Midbrain (tissue), 1 donor: ENCODE data around the gene IREB2.

Experiments
- DNase-seq: peaks from one replicate; lab custom pipeline; 2025; lab: John Stamatoyannopoulos, UW

IREB2 gene

GRCh38 chr15:78437107-78437761, 782 bp upstream of the IREB2 start:
- no peak for DNase-seq

- DNase-seq = no peak
These were observed 736 bp downstream of the IREB2 start for GRCh38 chr15:78438619-78439285.

DNA sequence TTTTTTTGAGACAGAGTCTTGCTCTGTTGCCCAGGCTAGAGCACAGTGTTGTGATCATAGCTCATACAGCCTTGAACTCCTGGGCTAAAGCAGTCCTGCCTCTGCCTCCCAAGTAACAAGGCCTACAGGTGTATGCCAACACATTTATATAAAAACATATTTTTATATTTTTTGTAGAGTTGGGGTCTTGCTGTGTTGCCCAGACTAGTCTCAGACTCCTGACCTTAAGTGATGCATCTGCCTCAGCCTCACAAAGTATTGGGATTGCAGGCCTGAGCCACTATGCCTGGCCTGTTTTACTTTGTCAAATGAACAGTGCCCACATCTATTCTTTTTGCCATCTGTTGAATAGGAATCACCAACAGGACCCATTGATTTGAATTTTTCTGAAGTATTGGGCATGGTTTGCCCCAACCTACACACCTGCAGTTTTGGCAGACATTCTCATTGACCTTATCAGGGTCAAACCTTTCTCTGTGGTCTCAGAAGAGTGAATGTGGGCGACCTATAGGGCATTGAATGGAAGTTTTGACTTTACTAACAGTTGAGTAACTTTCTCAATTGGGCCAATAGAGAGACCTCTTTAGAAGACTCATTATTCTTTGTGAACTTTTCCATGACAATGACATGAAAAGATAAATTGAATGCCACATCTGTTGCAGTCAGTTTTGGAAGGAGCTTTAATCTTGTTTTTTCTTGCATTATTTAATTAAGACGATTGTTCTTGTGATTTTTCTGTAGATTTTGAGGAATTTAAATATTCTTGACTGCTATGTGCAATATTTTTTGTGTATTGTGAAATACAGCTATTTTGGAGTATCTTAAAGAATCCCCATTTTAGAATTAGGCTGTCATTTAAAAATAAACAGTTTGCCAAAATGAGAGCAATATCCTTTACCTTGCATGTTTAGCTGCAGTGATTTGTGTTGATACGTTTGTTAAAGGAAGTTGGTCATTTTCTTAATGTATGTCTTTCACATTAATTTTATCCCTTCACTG, 2.7 kb downstream of the IREB2 start:
- DNase-seq = no peak

GRCh38 chr15:78444255-78444654, 6.2 kb downstream of the IREB2 start:
- no peak for DNase-seq

GRCh38 chr15:78445875-78446274, 7.9 kb downstream of the IREB2 start:
- DNase-seq = no peak

DNA sequence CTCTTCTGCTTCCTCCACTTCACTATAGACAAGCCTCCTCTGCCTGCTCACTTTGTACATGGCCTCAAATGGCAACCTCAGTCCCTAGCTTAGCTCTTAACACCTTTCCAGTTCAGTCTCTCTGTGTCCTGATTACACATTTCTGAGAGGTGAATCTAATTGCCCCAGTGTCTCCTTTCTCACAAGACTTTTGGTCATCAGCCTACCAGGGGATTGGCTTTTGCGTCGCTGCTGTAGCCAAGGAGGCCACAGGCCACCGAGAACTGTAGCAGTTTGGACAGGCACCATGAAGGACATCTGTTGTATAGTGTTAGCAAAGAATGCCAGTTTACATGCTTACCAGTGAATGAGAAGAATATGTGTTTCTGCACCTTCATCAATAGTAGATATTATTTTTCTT, 8.5 kb downstream of the IREB2 start:
- DNase-seq = no peak

- DNase-seq = no peak
These were observed 10.6 kb downstream of the IREB2 start for GRCh38 chr15:78448441-78449219.

GRCh38 chr15:78449220-78449999, 11.4 kb downstream of the IREB2 start:
- DNase-seq = no peak

DNA sequence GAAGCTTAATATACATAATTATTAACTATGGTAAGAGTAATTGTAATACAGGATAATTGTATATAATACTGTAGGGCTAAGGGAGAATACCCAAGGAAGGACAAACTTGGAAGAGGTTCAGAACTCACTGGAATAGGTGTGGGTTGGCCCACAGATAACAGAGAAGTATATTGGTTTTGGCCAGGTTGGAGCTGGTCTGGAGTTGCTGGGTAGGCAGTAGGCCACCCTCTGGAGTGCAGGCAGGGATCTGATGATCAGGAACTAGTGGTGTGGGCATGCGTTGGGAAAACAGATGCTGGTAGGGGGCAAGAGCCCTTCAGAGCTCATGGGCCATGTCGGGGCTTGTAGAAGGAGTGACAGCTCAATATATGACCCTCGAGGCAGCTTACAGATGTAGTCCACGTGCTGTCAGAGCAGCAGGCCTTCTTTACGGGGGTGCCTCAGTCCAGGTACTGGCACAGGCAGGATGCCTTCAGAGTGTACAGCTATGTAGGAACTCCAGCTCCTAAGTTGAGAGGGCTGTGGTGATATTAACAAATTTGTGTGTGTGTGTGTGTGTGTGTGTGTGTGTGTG, 12.4 kb downstream of the IREB2 start:
- DNase-seq = no peak

GRCh38 chr15:78452485-78452884, 14.5 kb downstream of the IREB2 start:
- no peak for DNase-seq

DNA sequence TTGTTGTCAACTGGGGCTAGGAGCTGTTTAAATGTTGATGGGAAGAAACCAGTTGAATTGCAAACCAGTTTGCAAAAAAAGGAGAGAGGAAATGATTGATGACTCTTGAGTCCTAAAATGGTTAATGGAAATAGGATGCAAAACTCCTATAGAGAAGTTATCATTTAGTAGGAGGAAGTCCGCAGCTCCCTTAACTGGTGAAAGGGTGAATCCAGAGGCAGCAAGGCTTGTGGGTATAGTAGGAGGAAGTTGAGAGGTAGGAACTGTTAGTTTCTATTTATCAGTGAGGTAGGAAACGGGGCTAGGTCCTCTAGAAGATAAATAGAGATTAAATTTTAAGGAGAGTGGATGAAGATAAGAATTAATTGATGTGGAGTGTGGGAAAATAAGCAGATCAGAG, 15.4 kb downstream of the IREB2 start:
- DNase-seq = no peak

GRCh38 chr15:78454992-78455391, 17.0 kb downstream of the IREB2 start:
- DNase-seq = no peak

DNA sequence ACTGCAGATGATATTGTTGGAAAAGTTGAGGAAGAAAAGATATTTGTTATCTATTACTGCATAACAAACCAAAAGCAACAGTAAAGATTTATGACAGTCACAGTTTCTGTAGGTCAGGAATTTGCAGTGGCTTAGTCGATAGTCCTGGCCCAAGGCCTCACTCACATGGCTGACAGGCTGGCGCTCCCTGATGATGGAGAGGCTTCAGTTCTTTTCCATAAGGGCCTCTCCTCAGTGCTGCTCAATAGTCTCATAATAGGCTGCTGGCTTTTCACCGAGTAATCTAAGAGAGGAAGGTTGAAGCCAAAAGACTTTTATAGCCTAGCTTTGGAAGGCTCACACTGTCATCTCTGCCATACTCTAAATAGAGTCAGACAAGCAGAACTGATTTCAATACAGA, 17.7 kb downstream of the IREB2 start:
- no peak for DNase-seq

GRCh38 chr15:78456426-78456825, 18.4 kb downstream of the IREB2 start:
- no peak for DNase-seq

GRCh38 chr15:78457101-78457500, 19.1 kb downstream of the IREB2 start:
- DNase-seq = no peak

- DNase-seq = no peak
These were observed 22.7 kb downstream of the IREB2 start for GRCh38 chr15:78460737-78461136.

DNA sequence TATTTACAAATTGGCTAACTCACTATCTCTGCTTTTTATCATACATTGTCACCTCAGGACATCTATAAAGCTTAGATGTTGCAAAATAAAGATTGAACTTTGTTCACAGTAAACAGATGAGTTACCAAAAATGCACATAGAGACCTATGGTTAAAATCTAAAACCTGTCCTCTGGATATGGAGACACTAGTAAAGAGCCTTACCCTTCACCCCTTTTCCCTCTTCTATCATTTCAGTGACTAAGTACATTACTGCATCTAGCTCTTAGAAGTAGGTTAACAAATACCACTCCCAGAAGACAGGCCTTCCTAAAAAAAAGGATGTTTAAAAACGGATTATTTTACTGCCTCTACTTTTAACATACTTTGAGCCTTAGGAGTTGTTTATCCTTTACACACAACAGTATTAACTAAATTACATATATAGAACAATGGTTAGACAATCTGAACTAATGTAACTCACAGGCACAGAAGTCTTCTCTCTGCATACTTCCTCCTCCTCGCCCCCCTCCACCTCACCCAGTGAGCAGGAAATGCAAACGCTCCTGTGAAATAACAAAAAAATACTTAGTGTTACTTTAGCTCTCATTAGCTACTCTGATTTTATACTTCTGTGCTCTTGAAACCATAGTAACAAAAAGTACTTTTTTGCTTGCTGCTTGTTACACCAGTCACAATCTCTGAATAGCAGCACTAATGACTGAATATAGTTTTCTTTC, 23.3 kb downstream of the IREB2 start:
- DNase-seq = no peak

DNA sequence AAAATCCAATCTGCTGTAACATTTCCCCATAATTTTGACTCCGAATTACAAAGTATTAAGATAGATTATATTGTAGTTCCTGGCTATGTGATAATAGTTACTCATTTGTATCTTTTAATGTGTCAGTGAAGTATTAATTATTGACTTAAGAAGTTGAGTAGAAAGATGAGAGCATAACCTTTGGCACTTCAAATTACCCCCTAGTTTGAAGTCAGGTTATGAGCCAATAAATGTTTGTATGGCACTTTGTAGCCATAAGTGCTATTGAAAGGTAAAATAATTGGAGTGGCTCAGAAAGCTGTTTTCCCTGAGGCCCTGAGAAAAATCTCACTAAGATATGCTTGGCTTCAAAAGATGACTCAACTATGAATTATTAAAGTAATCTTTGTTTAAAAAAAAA, 31.0 kb downstream of the IREB2 start:
- DNase-seq = no peak

DNA sequence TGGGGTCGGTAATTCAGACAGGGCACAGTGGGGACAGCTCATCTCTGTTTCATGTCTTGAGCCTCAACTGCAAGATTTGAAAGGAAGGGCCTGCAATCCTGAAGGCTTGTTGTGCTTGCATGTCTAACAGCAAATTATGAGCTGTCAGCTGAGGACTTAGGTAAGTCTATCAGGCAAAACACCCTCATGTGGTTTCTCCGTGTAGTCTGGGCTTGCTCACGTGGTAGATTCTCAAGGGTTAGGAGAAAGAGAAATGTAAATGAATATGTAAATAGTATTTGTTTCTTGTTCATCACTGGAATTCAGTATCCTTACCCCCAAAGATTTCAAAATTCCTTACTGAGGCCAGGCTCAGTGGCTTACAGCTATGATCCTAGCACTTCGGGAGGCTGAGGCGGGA, 39.3 kb downstream of the IREB2 start:
- DNase-seq = no peak

- DNase-seq = no peak
These were observed 41.6 kb downstream of the IREB2 start for GRCh38 chr15:78479650-78480049.
